ENCODE measurements around the gene NEDD4L. TPM values are rescaled to one million over a fixed set of nuclear protein-coding genes. Genes with fewer than 3 reads are reported as not detected.
A peak's percentile ranks its signal among the peaks of the same experiment; 100 is the strongest.

Gene NEDD4L
- total RNA-seq, 3 donors from 2014 or later, result 2.6 to 4.7 (median 2.9) TPM

DNA sequence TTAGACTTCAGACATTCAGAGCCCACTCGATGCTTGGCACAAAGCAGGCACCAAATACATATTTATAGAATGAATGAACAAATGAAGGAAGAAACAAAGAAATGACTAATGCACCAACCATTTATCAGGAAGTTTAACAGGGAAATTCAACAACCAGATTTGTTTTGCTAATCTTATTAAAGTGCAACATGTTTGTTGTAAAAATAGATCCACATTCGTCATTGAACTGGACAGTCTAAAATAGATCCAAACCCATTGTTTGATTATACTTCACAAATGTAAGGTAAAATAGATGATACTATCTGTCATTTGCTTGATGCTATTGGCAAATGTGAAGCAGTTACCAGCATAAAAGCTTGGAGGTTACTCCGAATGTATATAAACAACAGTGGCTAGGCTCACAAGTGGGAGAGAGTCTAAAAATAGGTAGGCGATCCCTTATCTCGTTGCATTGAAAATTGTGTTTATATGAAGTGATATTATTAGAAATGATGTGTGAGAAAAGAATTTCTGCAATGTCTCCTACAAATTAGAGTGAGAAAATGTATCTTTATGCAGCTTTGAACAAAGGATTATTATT is 246.2 kb downstream of the NEDD4L start:
- no peaks in the 10 kb centered on the region for H3K9me3 Mint-ChIP-seq
- ATAC-seq (no peak), DNase-seq (no peak)
- H3K36me3 Mint-ChIP-seq (ENCODE audit: insufficient read depth), result no peaks in the 10 kb centered on the region
- peaks cover 3% of the 10 kb centered on the region for H3K27me3 Mint-ChIP-seq (ENCODE audit: low read depth)
- no peak overlapping the region for H3K4me3 Mint-ChIP-seq
- no peaks in the 10 kb centered on the region for H3K4me1 Mint-ChIP-seq (ENCODE audit: low read depth)

DNA sequence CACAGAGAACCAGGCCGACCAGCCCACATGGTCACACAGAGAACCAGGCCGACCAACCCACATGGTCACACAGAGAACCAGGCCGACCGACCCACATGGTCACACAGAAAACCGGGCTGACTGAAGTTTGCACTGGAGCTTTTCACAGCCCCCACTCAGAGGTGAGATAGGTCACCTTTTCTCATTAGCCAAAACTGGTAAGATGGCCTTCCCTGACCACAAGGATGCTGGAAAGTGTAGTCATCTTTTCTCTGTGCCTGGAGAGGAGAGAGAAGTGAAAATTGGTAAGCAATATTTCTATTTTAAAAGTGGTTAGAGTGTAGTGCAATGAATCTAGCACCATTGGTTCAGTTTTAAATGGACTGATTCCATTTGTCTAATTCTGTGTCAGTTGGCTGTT is 247.1 kb downstream of the NEDD4L start:
- ATAC-seq (no peak), DNase-seq (no peak)
- Mint-ChIP-seq H3K36me3 (ENCODE audit: insufficient read depth) (no peaks in the 10 kb centered on the region), H3K27me3 (ENCODE audit: low read depth) (peaks cover 3% of the 10 kb centered on the region), H3K4me3 (no peak overlapping the region), H3K4me1 (ENCODE audit: low read depth) (no peaks in the 10 kb centered on the region), H3K9me3 (no peaks in the 10 kb centered on the region)

DNA sequence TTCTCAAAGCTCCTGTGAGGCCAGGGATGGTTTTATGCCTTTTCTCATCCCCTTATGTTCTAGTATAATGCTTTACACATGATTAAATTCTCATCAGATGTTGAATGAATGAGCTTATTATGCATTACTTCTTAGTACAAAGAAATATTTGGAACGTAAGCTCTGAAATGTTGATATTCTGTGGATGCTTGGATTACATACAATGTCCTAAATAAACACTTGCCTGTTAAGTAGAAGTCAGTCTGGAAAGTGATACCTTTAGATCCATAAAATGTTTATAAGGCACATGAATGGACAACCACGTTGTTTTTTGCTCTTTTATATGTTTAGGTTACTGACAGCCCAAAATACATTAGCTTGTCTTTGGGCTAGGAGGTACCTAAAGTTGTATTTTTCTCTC is 248.6 kb downstream of the NEDD4L start:
- H3K4me1 Mint-ChIP-seq (ENCODE audit: low read depth), result peaks cover 6% of the 10 kb centered on the region
- H3K4me3 Mint-ChIP-seq, result no peak overlapping the region
- ATAC-seq, result no peak

DNA sequence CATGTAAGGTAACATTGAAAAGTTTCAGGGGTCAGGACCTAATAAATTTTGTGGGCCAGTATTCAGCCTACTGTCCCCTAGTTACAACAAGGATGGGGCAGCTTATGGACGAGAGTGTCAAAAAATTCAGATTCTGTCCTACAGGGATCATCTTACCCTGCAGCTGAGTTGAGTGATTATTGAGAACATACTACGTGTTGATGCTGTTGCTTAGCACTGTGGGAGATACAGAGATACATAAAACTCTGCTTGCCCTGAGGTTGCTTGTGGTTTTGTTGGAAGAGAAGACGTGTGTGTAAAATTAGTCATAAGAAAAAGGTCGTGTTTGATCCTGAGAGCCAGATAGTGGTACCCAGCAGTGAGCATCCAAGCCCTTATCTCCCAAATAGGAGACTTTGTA is 253.2 kb downstream of the NEDD4L start:
- Mint-ChIP-seq H3K9me3 (no peaks in the 10 kb centered on the region), H3K4me1 (ENCODE audit: low read depth) (peaks cover 21% of the 10 kb centered on the region), H3K4me3 (no peak overlapping the region), H3K27me3 (ENCODE audit: low read depth) (no peaks in the 10 kb centered on the region), H3K36me3 (ENCODE audit: insufficient read depth) (no peaks in the 10 kb centered on the region)
- no peak for DNase-seq
- peak; percentile 72 to 76 for ATAC-seq

More for the DNA sequence above, 248.6 kb downstream of the NEDD4L start:
- no peak for DNase-seq
- peaks cover 3% of the 10 kb centered on the region for H3K27me3 Mint-ChIP-seq (ENCODE audit: low read depth)
- H3K36me3 Mint-ChIP-seq (ENCODE audit: insufficient read depth), result no peaks in the 10 kb centered on the region
- H3K9me3 Mint-ChIP-seq, result no peaks in the 10 kb centered on the region

DNA sequence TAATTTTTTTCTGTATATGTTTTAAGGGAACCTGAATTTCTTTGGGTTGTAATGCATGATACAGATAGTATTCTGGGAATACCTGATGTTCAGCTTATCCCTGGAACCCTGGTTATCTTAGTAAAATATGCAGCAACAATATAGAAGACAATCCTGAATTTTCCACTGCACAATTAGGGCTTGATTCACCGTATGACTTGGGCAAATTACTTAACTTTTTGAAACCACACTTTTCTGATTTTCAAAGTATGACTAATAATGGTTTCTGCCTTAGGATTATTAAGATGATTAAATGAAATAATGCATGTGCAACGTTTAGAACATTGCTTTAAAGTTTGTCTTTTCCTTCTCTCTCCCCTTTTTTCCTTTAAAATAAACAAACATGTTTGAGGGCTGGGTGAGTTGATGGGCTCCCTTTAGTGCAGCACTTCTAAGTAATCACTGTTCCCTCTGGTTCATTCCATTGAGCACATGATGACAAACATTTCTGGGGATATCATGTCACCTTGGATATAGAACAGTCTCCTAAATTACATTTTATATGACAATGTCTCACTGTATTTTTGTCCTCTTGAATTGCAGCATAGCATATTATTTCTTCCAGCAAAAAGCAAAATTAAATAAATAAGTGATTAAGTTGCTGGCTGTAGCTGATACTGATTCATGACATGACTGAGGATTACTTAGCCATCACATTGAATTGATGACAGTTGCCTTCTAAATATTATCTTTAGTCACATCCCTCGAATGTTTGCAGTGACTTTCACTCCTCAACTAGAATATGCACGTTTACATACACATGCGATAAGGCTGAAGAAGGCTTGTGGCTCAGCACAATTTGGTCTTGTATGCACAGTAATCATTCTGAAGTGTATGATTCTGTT is 254.5 kb downstream of the NEDD4L start:
- H3K36me3 Mint-ChIP-seq (ENCODE audit: insufficient read depth), result no peaks in the 10 kb centered on the region
- H3K27me3 Mint-ChIP-seq (ENCODE audit: low read depth), result no peaks in the 10 kb centered on the region
- H3K4me3 Mint-ChIP-seq, result no peak overlapping the region
- no peak for ATAC-seq
- H3K9me3 Mint-ChIP-seq, result no peaks in the 10 kb centered on the region
- H3K4me1 Mint-ChIP-seq (ENCODE audit: low read depth), result peaks cover 33% of the 10 kb centered on the region
- DNase-seq, result no peak

DNA sequence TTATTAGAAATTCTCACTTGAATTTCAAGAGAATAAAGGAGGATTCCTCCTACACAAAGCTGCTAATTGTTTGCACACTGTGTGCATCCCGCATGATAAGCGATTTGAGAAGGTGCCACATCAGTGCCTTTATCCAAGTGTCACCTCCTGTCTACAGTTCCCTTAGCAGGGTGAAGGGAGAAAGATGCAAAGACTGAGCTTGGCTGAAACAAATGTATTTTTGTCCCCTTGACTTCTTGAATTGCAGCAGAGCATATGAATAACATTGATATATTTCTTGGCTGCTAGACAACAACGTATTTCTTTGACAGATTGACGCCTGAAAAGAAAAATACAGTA is 255.1 kb downstream of the NEDD4L start:
- H3K36me3 Mint-ChIP-seq (ENCODE audit: insufficient read depth), result no peaks in the 10 kb centered on the region
- H3K4me3 Mint-ChIP-seq, result no peak overlapping the region
- H3K27me3 Mint-ChIP-seq (ENCODE audit: low read depth), result no peaks in the 10 kb centered on the region
- no peaks in the 10 kb centered on the region for H3K9me3 Mint-ChIP-seq
- ATAC-seq (no peak), DNase-seq (no peak)
- peaks cover 37% of the 10 kb centered on the region for H3K4me1 Mint-ChIP-seq (ENCODE audit: low read depth)

DNA sequence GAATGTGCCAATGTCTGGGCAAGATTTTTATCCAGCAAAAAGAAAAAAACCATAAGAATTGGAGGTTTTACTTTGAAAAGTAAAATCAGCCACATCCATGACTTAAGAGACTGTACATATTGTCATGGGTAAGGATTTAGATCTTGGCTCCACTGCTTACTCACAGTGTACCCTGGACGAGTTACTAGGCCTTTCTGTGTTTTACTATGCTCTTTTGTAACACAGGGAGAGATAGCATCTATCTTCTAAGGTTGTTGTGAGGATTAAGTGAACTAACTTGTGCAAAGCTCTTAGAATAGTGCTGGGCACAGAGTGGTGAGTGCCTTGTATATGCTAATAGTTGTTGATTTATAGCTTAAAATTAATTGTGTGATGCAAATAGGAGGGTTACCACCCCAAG is 255.9 kb downstream of the NEDD4L start:
- Mint-ChIP-seq H3K4me1 (ENCODE audit: low read depth) (peaks cover 37% of the 10 kb centered on the region), H3K27me3 (ENCODE audit: low read depth) (no peaks in the 10 kb centered on the region), H3K9me3 (no peaks in the 10 kb centered on the region), H3K36me3 (ENCODE audit: insufficient read depth) (no peaks in the 10 kb centered on the region), H3K4me3 (no peak overlapping the region)
- ATAC-seq, result no peak
- no peak for DNase-seq

DNA sequence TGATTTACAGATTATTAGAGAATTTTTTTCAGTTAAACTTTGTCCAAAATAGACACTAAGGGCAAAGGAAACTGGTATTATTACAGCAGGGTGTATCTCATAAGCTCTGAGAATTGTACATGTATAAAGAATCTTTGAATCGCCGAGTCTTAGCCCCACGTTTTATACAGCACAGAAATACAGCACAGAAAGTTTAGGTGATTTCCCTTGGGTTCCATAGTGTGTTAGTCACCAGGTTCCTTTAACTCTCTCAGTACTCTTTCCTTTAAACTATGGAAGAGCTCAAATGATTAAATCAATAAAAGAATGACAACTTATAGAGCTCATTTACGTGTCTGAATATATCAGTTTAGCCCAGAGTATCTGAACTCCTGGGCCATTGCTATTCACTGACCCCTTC is 256.8 kb downstream of the NEDD4L start:
- ATAC-seq (peak in 1 of 2 donors; percentile 49), DNase-seq (no peak)
- no peak overlapping the region for H3K4me3 Mint-ChIP-seq
- H3K4me1 Mint-ChIP-seq (ENCODE audit: low read depth), result peaks cover 37% of the 10 kb centered on the region
- H3K27me3 Mint-ChIP-seq (ENCODE audit: low read depth), result no peaks in the 10 kb centered on the region
- H3K36me3 Mint-ChIP-seq (ENCODE audit: insufficient read depth), result peaks cover 1% of the 10 kb centered on the region
- H3K9me3 Mint-ChIP-seq, result peaks cover 2% of the 10 kb centered on the region

DNA sequence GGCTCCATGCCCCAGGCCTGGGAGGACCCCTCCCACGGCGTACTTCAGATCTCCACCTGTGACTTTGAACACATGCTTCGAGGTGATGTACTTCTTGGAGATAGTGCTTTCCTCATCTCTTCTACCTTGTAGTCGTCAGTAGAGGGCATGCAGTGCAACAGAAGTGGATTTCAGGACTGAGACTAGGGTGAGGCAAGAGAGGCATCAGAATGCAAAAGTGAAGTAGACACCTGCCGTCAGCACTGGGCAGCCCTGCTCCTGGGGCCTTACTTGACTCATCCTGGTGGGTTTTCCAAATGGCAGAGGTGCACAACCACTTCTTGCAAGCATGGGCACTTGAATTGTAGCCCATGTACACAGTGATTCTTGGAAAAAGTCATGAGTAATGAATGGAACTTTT is 258.8 kb downstream of the NEDD4L start:
- DNase-seq, result no peak
- peaks cover 32% of the 10 kb centered on the region for H3K4me1 Mint-ChIP-seq (ENCODE audit: low read depth)
- H3K9me3 Mint-ChIP-seq, result peaks cover 4% of the 10 kb centered on the region
- peak; percentile 32 to 59 for ATAC-seq
- peaks cover 2% of the 10 kb centered on the region for H3K36me3 Mint-ChIP-seq (ENCODE audit: insufficient read depth)
- H3K4me3 Mint-ChIP-seq, result no peak overlapping the region
- H3K27me3 Mint-ChIP-seq (ENCODE audit: low read depth), result no peaks in the 10 kb centered on the region

DNA sequence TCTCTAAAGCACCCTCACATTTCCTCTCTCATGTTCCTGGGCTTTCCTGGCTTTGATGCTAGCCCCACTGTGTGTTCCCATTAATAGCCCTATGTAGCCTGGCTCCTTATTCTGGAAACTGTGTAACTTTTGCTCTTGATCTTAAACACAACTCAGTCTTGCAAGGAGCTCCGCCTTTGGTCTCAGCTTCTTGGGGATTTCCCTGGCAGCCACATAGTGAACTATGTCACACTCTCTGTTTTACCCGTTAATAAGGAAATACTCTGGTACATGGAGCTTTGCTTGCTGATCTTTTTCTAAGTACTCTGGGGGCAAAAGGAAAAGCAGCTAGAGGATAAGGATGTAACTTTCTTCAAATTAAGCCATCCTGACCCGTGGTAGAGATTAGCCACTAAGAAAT is 259.3 kb downstream of the NEDD4L start:
- peak; percentile 87 for ATAC-seq
- Mint-ChIP-seq H3K27me3 (ENCODE audit: low read depth) (no peaks in the 10 kb centered on the region), H3K4me1 (ENCODE audit: low read depth) (peaks cover 32% of the 10 kb centered on the region), H3K9me3 (peaks cover 4% of the 10 kb centered on the region), H3K4me3 (peak overlapping the region; percentile 10), H3K36me3 (ENCODE audit: insufficient read depth) (peaks cover 2% of the 10 kb centered on the region)
- DNase-seq, result no peak

DNA sequence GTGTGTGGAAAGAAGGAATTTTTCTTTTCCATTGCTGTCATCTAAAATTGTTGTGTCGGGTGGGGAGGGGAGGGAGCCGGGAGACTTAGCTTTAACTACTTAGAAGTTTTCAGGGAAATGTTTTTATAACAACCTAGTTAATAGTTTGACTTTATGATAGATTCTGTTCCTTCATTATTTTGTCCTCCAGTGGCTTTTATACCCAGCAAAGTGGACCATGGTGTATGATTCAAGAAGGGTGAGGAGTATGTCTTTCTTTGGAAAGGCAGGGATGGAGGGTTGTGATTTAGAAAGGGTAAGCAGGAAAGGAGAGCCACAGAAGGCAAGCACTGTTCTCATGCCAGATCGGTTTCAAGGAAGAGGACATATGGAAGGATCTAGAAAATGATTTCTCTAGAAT is 261.8 kb downstream of the NEDD4L start:
- ATAC-seq (no peak), DNase-seq (no peak)
- H3K4me3 Mint-ChIP-seq, result no peak overlapping the region
- H3K27me3 Mint-ChIP-seq (ENCODE audit: low read depth), result peaks cover 1% of the 10 kb centered on the region
- peaks cover 4% of the 10 kb centered on the region for H3K9me3 Mint-ChIP-seq
- peaks cover 47% of the 10 kb centered on the region for H3K4me1 Mint-ChIP-seq (ENCODE audit: low read depth)
- H3K36me3 Mint-ChIP-seq (ENCODE audit: insufficient read depth), result peaks cover 2% of the 10 kb centered on the region

DNA sequence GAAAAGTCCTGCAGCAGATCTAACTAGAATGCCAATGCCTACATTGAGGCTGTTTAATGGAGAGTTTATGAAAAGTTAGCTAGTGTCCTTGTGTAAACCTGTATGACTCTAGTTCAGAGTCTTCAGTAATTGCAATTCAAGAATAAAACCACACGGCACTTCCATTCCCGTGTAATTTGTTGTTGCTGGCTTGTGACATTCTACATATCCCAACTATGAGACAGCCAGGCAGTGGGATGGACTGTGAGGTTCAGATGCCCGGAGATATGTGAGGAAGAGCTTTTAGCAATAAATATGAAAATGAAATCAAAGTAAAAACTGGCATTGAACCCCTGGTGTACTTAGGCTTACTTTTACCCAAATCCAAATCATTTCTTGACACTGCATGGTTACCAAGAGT is 263.4 kb downstream of the NEDD4L start:
- peaks cover 2% of the 10 kb centered on the region for H3K36me3 Mint-ChIP-seq (ENCODE audit: insufficient read depth)
- peaks cover 4% of the 10 kb centered on the region for H3K9me3 Mint-ChIP-seq
- no peak for ATAC-seq
- no peak overlapping the region for H3K4me3 Mint-ChIP-seq
- H3K27me3 Mint-ChIP-seq (ENCODE audit: low read depth), result peaks cover 1% of the 10 kb centered on the region
- no peak for DNase-seq
- peaks cover 52% of the 10 kb centered on the region for H3K4me1 Mint-ChIP-seq (ENCODE audit: low read depth)

DNA sequence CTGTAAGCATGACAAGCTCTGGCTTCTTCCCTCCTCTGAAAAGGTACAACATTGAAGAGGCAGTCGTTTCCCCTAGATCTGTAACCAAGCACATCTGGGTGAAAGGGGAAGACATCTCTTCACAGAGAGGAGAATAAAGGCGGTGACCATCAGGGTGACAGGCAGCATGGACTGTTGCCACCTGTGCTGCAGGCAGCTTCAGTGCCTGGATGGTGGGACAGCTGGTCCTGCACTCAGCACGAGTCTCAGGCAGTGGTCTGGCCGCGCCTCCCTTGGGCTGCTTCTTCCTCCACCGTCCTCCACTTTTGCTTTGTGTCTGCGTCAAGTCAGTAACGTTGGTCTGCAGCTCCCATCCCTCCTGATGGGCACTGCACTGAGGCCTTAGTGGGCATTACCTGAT is 264.4 kb downstream of the NEDD4L start:
- Mint-ChIP-seq H3K27me3 (ENCODE audit: low read depth) (peaks cover 1% of the 10 kb centered on the region), H3K4me3 (no peak overlapping the region), H3K4me1 (ENCODE audit: low read depth) (peaks cover 49% of the 10 kb centered on the region), H3K36me3 (ENCODE audit: insufficient read depth) (peaks cover 2% of the 10 kb centered on the region), H3K9me3 (peaks cover 4% of the 10 kb centered on the region)
- ATAC-seq, result no peak
- no peak for DNase-seq

DNA sequence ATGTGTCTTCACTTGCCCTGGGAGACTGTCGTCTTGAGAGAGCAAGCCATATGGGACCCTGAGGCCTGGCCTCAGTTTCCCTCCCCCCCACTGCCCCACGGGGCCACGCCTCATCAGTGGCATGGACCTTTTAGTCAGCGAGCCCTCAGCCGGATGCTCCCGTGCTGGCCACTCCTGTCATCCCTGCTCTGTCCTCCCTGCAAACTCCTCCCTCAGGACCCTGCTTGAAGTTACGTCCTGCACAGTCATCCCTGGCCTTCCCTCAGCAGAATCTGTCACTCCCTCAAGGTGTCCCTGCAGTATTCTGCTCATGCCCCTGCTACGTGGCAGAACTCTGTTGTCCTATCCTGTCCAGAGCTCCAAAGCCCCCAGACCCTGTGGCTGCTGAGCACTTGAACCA is 265.1 kb downstream of the NEDD4L start:
- Mint-ChIP-seq H3K9me3 (peaks cover 4% of the 10 kb centered on the region), H3K36me3 (ENCODE audit: insufficient read depth) (peaks cover 2% of the 10 kb centered on the region), H3K27me3 (ENCODE audit: low read depth) (peaks cover 1% of the 10 kb centered on the region), H3K4me3 (no peak overlapping the region), H3K4me1 (ENCODE audit: low read depth) (peaks cover 47% of the 10 kb centered on the region)
- DNase-seq (no peak), ATAC-seq (no peak)

DNA sequence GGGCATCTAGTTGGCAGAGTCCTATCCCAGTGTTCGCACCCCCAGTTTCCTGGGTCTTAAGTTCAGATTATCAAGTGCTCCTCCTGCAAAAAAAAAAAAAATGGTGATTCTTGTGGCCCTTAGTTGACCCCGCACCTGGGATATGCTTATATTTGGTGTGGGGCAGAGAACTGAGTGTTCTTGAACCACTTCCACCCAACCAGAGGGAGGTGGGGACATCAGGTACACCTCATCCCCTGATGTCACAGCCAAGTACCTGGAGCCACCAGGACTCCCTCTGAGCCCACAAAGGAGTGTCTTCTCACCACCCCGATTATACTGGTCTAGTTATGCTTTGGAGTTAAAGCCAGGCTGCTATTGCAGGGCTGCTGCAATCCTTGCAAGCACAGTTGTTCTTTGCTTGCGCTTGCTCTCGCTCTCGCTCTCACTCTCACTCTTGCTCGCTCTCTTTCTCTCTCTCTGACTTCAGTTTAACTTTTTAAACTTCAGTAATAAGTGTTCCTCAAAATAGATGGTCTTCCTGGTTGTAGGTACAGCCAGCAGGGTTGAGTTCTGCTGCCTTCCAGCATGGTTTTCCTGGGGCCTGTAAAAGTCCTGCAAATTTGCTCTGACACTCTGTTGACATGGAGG is 265.7 kb downstream of the NEDD4L start:
- Mint-ChIP-seq H3K4me1 (ENCODE audit: low read depth) (peaks cover 47% of the 10 kb centered on the region), H3K4me3 (no peak overlapping the region), H3K36me3 (ENCODE audit: insufficient read depth) (peaks cover 2% of the 10 kb centered on the region), H3K27me3 (ENCODE audit: low read depth) (peaks cover 1% of the 10 kb centered on the region), H3K9me3 (peaks cover 4% of the 10 kb centered on the region)
- peak in 1 of 2 donors; percentile 15 for ATAC-seq
- no peak for DNase-seq
